ENCODE results near the gene DENND1B. TPM values are rescaled to one million over a fixed set of nuclear protein-coding genes. Genes with fewer than 3 reads are reported as not detected.

Gene DENND1B
- polyA plus RNA-seq, 1 donor from 2014 or later = 12.4 TPM

DNA sequence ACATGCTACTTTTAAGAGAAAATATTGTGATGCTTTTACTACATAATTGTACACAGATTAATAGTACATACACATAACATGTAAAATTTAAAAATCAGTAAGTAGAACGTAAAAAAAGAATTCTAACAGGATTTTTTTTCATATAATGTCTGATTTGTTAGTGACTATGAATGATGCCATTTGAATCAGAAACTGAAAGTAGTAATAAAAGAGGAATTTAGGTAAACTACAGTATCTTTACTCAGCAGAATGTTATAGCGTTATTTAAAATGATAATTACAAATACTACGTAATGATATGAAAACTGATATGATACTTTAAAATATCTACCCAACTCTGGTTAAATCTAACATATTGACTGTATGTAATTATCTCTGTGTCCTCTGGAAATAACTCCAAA, 116.1 kb downstream of the DENND1B start:
- no peaks in the 10 kb centered on the region for H3F3A ChIP-seq (ENCODE audit: insufficient read depth, low read length, poor library complexity, severe bottlenecking)
- TF ChIP-seq, protein P1, sequence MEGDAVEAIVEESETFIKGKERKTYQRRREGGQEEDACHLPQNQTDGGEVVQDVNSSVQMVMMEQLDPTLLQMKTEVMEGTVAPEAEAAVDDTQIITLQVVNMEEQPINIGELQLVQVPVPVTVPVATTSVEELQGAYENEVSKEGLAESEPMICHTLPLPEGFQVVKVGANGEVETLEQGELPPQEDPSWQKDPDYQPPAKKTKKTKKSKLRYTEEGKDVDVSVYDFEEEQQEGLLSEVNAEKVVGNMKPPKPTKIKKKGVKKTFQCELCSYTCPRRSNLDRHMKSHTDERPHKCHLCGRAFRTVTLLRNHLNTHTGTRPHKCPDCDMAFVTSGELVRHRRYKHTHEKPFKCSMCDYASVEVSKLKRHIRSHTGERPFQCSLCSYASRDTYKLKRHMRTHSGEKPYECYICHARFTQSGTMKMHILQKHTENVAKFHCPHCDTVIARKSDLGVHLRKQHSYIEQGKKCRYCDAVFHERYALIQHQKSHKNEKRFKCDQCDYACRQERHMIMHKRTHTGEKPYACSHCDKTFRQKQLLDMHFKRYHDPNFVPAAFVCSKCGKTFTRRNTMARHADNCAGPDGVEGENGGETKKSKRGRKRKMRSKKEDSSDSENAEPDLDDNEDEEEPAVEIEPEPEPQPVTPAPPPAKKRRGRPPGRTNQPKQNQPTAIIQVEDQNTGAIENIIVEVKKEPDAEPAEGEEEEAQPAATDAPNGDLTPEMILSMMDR (IDR thresholded peaks at IDR 0.05; ENCODE audit: poor library complexity, severe bottlenecking) = no peak
- TF ChIP-seq RAD21 (conservative IDR thresholded peaks at IDR 0.05) = no peak
- TF ChIP-seq SMC3 (conservative IDR thresholded peaks at IDR 0.05; ENCODE audit: poor library complexity) = no peak
- TF ChIP-seq TAF1 (IDR thresholded peaks at IDR 0.05; ENCODE audit: low read depth) = no peak
- TF ChIP-seq, protein P2, sequence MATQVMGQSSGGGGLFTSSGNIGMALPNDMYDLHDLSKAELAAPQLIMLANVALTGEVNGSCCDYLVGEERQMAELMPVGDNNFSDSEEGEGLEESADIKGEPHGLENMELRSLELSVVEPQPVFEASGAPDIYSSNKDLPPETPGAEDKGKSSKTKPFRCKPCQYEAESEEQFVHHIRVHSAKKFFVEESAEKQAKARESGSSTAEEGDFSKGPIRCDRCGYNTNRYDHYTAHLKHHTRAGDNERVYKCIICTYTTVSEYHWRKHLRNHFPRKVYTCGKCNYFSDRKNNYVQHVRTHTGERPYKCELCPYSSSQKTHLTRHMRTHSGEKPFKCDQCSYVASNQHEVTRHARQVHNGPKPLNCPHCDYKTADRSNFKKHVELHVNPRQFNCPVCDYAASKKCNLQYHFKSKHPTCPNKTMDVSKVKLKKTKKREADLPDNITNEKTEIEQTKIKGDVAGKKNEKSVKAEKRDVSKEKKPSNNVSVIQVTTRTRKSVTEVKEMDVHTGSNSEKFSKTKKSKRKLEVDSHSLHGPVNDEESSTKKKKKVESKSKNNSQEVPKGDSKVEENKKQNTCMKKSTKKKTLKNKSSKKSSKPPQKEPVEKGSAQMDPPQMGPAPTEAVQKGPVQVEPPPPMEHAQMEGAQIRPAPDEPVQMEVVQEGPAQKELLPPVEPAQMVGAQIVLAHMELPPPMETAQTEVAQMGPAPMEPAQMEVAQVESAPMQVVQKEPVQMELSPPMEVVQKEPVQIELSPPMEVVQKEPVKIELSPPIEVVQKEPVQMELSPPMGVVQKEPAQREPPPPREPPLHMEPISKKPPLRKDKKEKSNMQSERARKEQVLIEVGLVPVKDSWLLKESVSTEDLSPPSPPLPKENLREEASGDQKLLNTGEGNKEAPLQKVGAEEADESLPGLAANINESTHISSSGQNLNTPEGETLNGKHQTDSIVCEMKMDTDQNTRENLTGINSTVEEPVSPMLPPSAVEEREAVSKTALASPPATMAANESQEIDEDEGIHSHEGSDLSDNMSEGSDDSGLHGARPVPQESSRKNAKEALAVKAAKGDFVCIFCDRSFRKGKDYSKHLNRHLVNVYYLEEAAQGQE (IDR thresholded peaks at IDR 0.05; ENCODE audit: borderline replicate concordance) = no peak
- no peak for TF ChIP-seq POLR2AphosphoS5 (IDR thresholded peaks at IDR 0.05)
- no peak for TF ChIP-seq MXI1 (conservative IDR thresholded peaks at IDR 0.05; ENCODE audit: poor library complexity, severe bottlenecking)
- no peak for TF ChIP-seq EZH2 (IDR thresholded peaks at IDR 0.05; ENCODE audit: borderline replicate concordance, insufficient read depth, low read length, poor library complexity, severe bottlenecking)
- no peak for TF ChIP-seq EP300 (conservative IDR thresholded peaks at IDR 0.05; ENCODE audit: poor library complexity, severe bottlenecking)
- H3K36me3 ChIP-seq (ENCODE audit: insufficient read depth, low read length) = no peaks in the 10 kb centered on the region
- H3K9me3 ChIP-seq (ENCODE audit: low read length) = no peaks in the 10 kb centered on the region
- H4K20me1 ChIP-seq (ENCODE audit: insufficient read depth) = no peaks in the 10 kb centered on the region
- H3K4me2 ChIP-seq (ENCODE audit: low read length) = no peak overlapping the region
- H3K9ac ChIP-seq (ENCODE audit: low read length) = no peak overlapping the region
- H3K9me2 ChIP-seq (ENCODE audit: insufficient read depth, low read length) = no peaks in the 10 kb centered on the region
- no peak overlapping the region for H2AFZ ChIP-seq (ENCODE audit: low read depth, low read length)
- H3K27me3 ChIP-seq (ENCODE audit: insufficient read depth, low read depth, low read length) = no peaks in the 10 kb centered on the region
- H3K27ac ChIP-seq (ENCODE audit: low read length) = no peak overlapping the region
- H3K4me3 ChIP-seq (ENCODE audit: low read length) = no peak overlapping the region
- no peaks in the 10 kb centered on the region for H3K79me2 ChIP-seq (replicated peaks; ENCODE audit: insufficient read depth, low read length)

DNA sequence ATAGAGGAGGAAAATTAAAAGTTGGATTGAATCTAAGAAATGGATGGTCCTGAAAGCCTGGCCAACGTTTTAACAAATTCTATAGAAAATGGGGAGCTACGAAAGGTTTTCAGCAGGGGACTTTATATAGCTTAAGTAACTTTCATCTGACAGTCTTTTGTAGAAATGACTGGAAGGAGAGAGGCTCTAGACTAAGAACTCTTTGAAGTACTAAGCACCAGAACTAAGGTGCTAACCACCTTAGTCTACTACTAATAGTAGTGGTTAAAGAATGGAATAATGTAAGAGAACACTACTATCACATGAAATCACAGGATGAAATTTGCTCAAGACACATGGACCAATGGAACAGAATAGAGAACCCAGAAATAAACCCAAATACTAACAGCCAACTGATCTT, 126.1 kb downstream of the DENND1B start:
- Histone ChIP-seq H3F3A (ENCODE audit: insufficient read depth, low read length, poor library complexity, severe bottlenecking) (no peaks in the 10 kb centered on the region), H3K27ac (ENCODE audit: low read length) (no peak overlapping the region), H3K79me2 (replicated peaks; ENCODE audit: insufficient read depth, low read length) (no peaks in the 10 kb centered on the region), H3K9me3 (ENCODE audit: low read length) (no peaks in the 10 kb centered on the region), H3K36me3 (ENCODE audit: insufficient read depth, low read length) (no peaks in the 10 kb centered on the region), H3K9ac (ENCODE audit: low read length) (no peak overlapping the region), H4K20me1 (ENCODE audit: insufficient read depth) (no peaks in the 10 kb centered on the region), H2AFZ (ENCODE audit: low read depth, low read length) (no peak overlapping the region), H3K9me2 (ENCODE audit: insufficient read depth, low read length) (no peaks in the 10 kb centered on the region), H3K4me2 (ENCODE audit: low read length) (no peak overlapping the region), H3K27me3 (ENCODE audit: insufficient read depth, low read depth, low read length) (no peaks in the 10 kb centered on the region), H3K4me3 (ENCODE audit: low read length) (no peak overlapping the region)
- TF ChIP-seq SMC3 (conservative IDR thresholded peaks at IDR 0.05; ENCODE audit: poor library complexity) (no peak), EP300 (conservative IDR thresholded peaks at IDR 0.05; ENCODE audit: poor library complexity, severe bottlenecking) (no peak)
- TF ChIP-seq, protein P2 (IDR thresholded peaks at IDR 0.05; ENCODE audit: borderline replicate concordance) = no peak

Measured in neural cell (in vitro differentiated cells).